CD14-positive monocyte (primary cell): ENCODE measurements around the gene KIF26B. TPM values are rescaled to one million over a fixed set of nuclear protein-coding genes. Genes with fewer than 3 reads are reported as not detected.

Source experiments
- DNase-seq, 3 donors: peaks; one replicate each; pipeline ENCODE4 v3.0.0-alpha.2; 2011 to 2022
- H2AFZ ChIP-seq: 2 replicates; pipeline ENCODE4 v1.6.0; 2012; ENCODE audit warnings: mild to moderate bottlenecking, low read depth, low read length, inconsistent platforms; ENCODE audit not compliant: insufficient read depth, poor library complexity, severe bottlenecking
- H3K27ac ChIP-seq, 2 donors: 1 replicate in 1 of 2; 2 replicates in 1 of 2; pipeline ENCODE4 v1.5.1; 2012 to 2013; ENCODE audit warnings: low read length in 2 of 2, control low read depth in 1 of 2, inconsistent platforms in 1 of 2, low read depth in 1 of 2, mild to moderate bottlenecking in 1 of 2
- H3K27me3 ChIP-seq, 2 donors: one replicate each; pipeline versions ENCODE4 v1.6.0 to v1.6.1; 2011 to 2013; ENCODE audit warnings: low read length in 2 of 2; ENCODE audit not compliant: control insufficient read depth in 2 of 2, insufficient read depth in 2 of 2
- H3K36me3 ChIP-seq, 2 donors: replicated peaks in 1 of 2; 1 replicate in 1 of 2; 2 replicates in 1 of 2; pipeline versions ENCODE4 v1.5.1 to v1.6.1; 2012 to 2013; ENCODE audit warnings: low read length in 2 of 2, control low read depth in 1 of 2, inconsistent platforms in 1 of 2, mild to moderate bottlenecking in 1 of 2; ENCODE audit not compliant: insufficient read depth in 2 of 2, control insufficient read depth in 1 of 2
- H3K4me1 ChIP-seq, 2 donors: 1 replicate in 1 of 2; 2 replicates in 1 of 2; pipeline versions ENCODE4 v1.5.1 to v1.6.1; 2012 to 2013; ENCODE audit warnings: low read length in 2 of 2, control low read depth in 1 of 2, inconsistent platforms in 1 of 2, mild to moderate bottlenecking in 1 of 2, moderate library complexity in 1 of 2; ENCODE audit not compliant: insufficient read depth in 2 of 2, control insufficient read depth in 1 of 2
- H3K4me2 ChIP-seq: replicated peaks from 2 replicates; pipeline ENCODE3; 2012; ENCODE audit warnings: low read length, moderate library complexity, mild to moderate bottlenecking; ENCODE audit not compliant: poor library complexity, severe bottlenecking; ENCODE audit errors: extremely low read depth
- H3K4me3 ChIP-seq, 3 experiments: fragments of 200-600 bp in 1 of 3; sonication (generic) in 1 of 3; replicated peaks in 1 of 3; 1 replicate in 2 of 3; 2 replicates in 1 of 3; pipeline ENCODE4 v1.5.1; 2011 to 2013; ENCODE audit warnings: low read length in 3 of 3, mild to moderate bottlenecking in 3 of 3, control low read depth in 2 of 3, low read depth in 2 of 3, inconsistent platforms in 1 of 3, moderate library complexity in 1 of 3
- H3K79me2 ChIP-seq: 2 replicates; pipeline ENCODE4 v1.6.0; 2012; ENCODE audit warnings: mild to moderate bottlenecking, control low read depth, inconsistent platforms, low read length, moderate library complexity; ENCODE audit not compliant: insufficient read depth
- H3K9ac ChIP-seq: 2 replicates; pipeline ENCODE4 v1.6.0; 2017; ENCODE audit warnings: low read length, mild to moderate bottlenecking; ENCODE audit not compliant: insufficient read depth, poor library complexity, severe bottlenecking
- H3K9me3 ChIP-seq, 2 donors: replicated peaks in 1 of 2; 1 replicate in 1 of 2; 2 replicates in 1 of 2; pipeline versions ENCODE4 v1.5.1 to v1.6.1; 2012 to 2013; ENCODE audit warnings: low read length in 2 of 2, control low read depth in 1 of 2; ENCODE audit not compliant: control insufficient read depth in 1 of 2, insufficient read depth in 1 of 2
- H4K20me1 ChIP-seq: 2 replicates; pipeline ENCODE4 v1.6.0; 2012; ENCODE audit warnings: mild to moderate bottlenecking, low read length, control low read depth, moderate library complexity; ENCODE audit not compliant: insufficient read depth
- H3K27ac Mint-ChIP-seq, 7 donors: one replicate each; pipeline ENCODE4 v1.8.0; 2020; ENCODE audit warnings: mild to moderate bottlenecking in 7 of 7, mixed read lengths in 7 of 7, moderate library complexity in 6 of 7, inconsistent platforms in 2 of 7
- H3K27me3 Mint-ChIP-seq, 3 donors: one replicate each; pipeline ENCODE4 v1.8.0; 2021 to 2022; ENCODE audit warnings: low read depth in 3 of 3, mild to moderate bottlenecking in 3 of 3, mixed read lengths in 3 of 3, moderate library complexity in 3 of 3, inconsistent platforms in 1 of 3
- H3K36me3 Mint-ChIP-seq, 2 donors: one replicate each; pipeline ENCODE4 v1.8.0; 2020; ENCODE audit warnings: mixed read lengths in 2 of 2, inconsistent platforms in 1 of 2, mild to moderate bottlenecking in 1 of 2
- H3K4me1 Mint-ChIP-seq: one replicate; pipeline ENCODE4 v1.8.0; 2020; ENCODE audit warnings: mild to moderate bottlenecking, mixed read lengths
- H3K4me3 Mint-ChIP-seq, 2 donors: one replicate each; pipeline ENCODE4 v1.8.0; 2020; ENCODE audit warnings: mild to moderate bottlenecking in 2 of 2, mixed read lengths in 2 of 2, moderate library complexity in 1 of 2
- H3K9me3 Mint-ChIP-seq, 7 donors: one replicate each; pipeline ENCODE4 v1.8.0; 2020 to 2022; ENCODE audit warnings: mixed read lengths in 7 of 7, mild to moderate bottlenecking in 6 of 7, moderate library complexity in 6 of 7, inconsistent platforms in 2 of 7
- WGBS: methylation state at CpG from one replicate; pipeline ENCODE4 v1.1.5; 2013; ENCODE audit warnings: missing lambda C conversion rate; ENCODE audit not compliant: insufficient coverage; 5-methylcytosine and 5-hydroxymethylcytosine counted together
- intact Hi-C, 2 donors: fragments of 100-400 bp; cut with micrococcal nuclease; formaldehyde crosslinking; loops; one replicate each; pipeline versions ENCODE4 v1.15.0 to v1.15.1; 2023
- polyA plus RNA-seq, 3 donors: library from polyadenylated mRNA; depleted of rRNA in 1 of 3; unstranded in 2 of 3; stranded (reverse) in 1 of 3; fragments of 300-500 nt in 2 of 3; fragments of >200 nt in 1 of 3; fragmentation: Illumina TruSeq in 2 of 3; gene quantifications; 1 replicate in 2 of 3; 2 replicates in 1 of 3; pipeline ENCODE4 v1.2.3, GENCODE V29; 2012 to 2021
- TF ChIP-seq, protein P1 (sequence below): fragments of 200-600 bp; IDR thresholded peaks from one replicate; pipeline ENCODE4 v1.8.0; 2022; ENCODE audit warnings: antibody characterized with exemption, mild to moderate bottlenecking

KIF26B gene
- polyA plus RNA-seq, 3 donors = 0.01 to 0.05 TPM; not detected in 1

DNA sequence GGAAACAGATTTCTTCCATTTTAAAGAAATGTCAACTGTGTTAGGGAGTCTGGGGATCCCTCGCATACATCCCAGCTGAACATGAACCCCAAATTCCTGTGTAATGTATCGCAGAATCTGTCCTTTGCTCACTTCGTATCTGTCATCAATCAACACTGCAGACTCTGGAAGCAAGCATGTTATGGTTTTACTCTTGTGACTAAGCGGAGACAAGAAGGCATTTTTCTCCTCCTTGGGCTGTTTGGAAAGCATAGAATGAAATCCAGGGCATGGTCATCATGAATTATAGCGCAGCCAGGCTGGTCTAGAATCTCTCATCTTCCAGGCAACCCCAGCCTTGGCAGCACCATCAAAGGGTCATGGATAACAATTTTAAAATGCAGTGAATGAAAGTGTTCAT is 290.2 kb downstream of the KIF26B start:
- intact Hi-C loops = no loop called here
- no peaks in the 10 kb centered on the region for H4K20me1 ChIP-seq
- no peak overlapping the region for H2AFZ ChIP-seq
- no peak overlapping the region for H3K27ac ChIP-seq
- H3K9me3 ChIP-seq = no peaks in the 10 kb centered on the region
- H3K9ac ChIP-seq = no peak overlapping the region
- H3K4me2 ChIP-seq = no peak overlapping the region
- H3K27me3 ChIP-seq = peaks cover 5 to 21% of the 10 kb centered on the region in 2 donors
- peaks cover 0 to 4% (median 0%) of the 10 kb centered on the region in 7 donors for H3K9me3 Mint-ChIP-seq
- no peaks in the 10 kb centered on the region for H3K36me3 Mint-ChIP-seq
- H3K4me3 Mint-ChIP-seq = no peak overlapping the region
- H3K36me3 ChIP-seq = no peaks in the 10 kb centered on the region
- 100% methylated on average over 3 of the region's 5 CpGs for WGBS
- DNase-seq = no peak
- no peak overlapping the region for H3K27ac Mint-ChIP-seq
- H3K4me3 ChIP-seq = no peak overlapping the region
- no peaks in the 10 kb centered on the region for H3K79me2 ChIP-seq
- H3K4me1 ChIP-seq = peaks cover 4 to 9% of the 10 kb centered on the region in 2 donors
- TF ChIP-seq, protein P1, sequence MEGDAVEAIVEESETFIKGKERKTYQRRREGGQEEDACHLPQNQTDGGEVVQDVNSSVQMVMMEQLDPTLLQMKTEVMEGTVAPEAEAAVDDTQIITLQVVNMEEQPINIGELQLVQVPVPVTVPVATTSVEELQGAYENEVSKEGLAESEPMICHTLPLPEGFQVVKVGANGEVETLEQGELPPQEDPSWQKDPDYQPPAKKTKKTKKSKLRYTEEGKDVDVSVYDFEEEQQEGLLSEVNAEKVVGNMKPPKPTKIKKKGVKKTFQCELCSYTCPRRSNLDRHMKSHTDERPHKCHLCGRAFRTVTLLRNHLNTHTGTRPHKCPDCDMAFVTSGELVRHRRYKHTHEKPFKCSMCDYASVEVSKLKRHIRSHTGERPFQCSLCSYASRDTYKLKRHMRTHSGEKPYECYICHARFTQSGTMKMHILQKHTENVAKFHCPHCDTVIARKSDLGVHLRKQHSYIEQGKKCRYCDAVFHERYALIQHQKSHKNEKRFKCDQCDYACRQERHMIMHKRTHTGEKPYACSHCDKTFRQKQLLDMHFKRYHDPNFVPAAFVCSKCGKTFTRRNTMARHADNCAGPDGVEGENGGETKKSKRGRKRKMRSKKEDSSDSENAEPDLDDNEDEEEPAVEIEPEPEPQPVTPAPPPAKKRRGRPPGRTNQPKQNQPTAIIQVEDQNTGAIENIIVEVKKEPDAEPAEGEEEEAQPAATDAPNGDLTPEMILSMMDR = no peak
- H3K4me1 Mint-ChIP-seq = peaks cover 12% of the 10 kb centered on the region
- H3K27me3 Mint-ChIP-seq = peaks cover 21 to 35% (median 21%) of the 10 kb centered on the region in 3 donors

DNA sequence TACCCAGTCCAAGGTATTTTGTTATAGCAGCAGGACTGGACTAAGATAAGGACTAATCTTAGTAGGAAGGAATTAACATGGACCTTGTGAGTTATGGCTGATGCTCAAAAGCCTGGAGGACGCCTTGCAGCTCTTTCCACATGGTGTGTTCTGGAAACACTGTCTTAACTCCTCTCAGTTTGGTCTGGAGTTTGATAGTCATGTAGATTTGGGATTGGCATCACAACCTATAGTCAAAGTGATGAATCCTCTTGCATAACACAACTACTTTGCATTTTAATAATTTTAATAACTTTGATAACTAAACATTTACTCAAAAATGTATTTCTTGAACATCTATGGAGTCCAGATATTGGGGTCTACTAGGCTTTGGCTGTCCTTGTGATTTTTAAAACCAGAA is 293.7 kb downstream of the KIF26B start:
- Histone ChIP-seq H3K27ac (no peak overlapping the region), H3K4me1 (no peaks in the 10 kb centered on the region), H3K36me3 (no peaks in the 10 kb centered on the region), H2AFZ (no peak overlapping the region), H3K9me3 (no peaks in the 10 kb centered on the region), H3K9ac (no peak overlapping the region), H4K20me1 (no peaks in the 10 kb centered on the region), H3K4me2 (no peak overlapping the region), H3K4me3 (no peak overlapping the region), H3K27me3 (peaks cover 0 to 4% of the 10 kb centered on the region in 2 donors), H3K79me2 (no peaks in the 10 kb centered on the region)
- intact Hi-C loops = no loop called here
- peaks cover 0 to 10% (median 0%) of the 10 kb centered on the region in 3 donors for H3K27me3 Mint-ChIP-seq
- no peak for DNase-seq
- no peaks in the 10 kb centered on the region for H3K4me1 Mint-ChIP-seq
- no CpG with 5 or more reads among the region's 1 CpG for WGBS
- peaks cover 0 to 4% (median 0%) of the 10 kb centered on the region in 7 donors for H3K9me3 Mint-ChIP-seq
- H3K4me3 Mint-ChIP-seq = no peak overlapping the region
- H3K36me3 Mint-ChIP-seq = no peaks in the 10 kb centered on the region
- no peak overlapping the region for H3K27ac Mint-ChIP-seq
- TF ChIP-seq, protein P1 = no peak
